IPS-15b (cell line): ENCODE data around the gene GMDS.

Experiments
- H3K27me3 ChIP-seq: one replicate; pipeline ENCODE4 v1.6.1; 2013; ENCODE audit warnings: low read length; ENCODE audit not compliant: control insufficient read depth, insufficient read depth
- H3K36me3 ChIP-seq: one replicate; pipeline ENCODE4 v1.6.1; 2013; ENCODE audit warnings: low read length; ENCODE audit not compliant: control insufficient read depth, insufficient read depth
- H3K4me1 ChIP-seq: one replicate; pipeline ENCODE4 v1.6.1; 2013; ENCODE audit warnings: mild to moderate bottlenecking, low read length; ENCODE audit not compliant: control insufficient read depth, insufficient read depth
- H3K4me3 ChIP-seq: one replicate; pipeline ENCODE4 v1.5.1; 2013; ENCODE audit warnings: low read depth, low read length
- H3K9ac ChIP-seq: one replicate; pipeline ENCODE4 v1.6.1; 2013; ENCODE audit warnings: low read depth, mild to moderate bottlenecking, low read length
- H3K9me3 ChIP-seq: one replicate; pipeline ENCODE4 v1.6.1; 2013; ENCODE audit warnings: mild to moderate bottlenecking, low read length; ENCODE audit not compliant: control insufficient read depth, insufficient read depth

Gene GMDS

DNA sequence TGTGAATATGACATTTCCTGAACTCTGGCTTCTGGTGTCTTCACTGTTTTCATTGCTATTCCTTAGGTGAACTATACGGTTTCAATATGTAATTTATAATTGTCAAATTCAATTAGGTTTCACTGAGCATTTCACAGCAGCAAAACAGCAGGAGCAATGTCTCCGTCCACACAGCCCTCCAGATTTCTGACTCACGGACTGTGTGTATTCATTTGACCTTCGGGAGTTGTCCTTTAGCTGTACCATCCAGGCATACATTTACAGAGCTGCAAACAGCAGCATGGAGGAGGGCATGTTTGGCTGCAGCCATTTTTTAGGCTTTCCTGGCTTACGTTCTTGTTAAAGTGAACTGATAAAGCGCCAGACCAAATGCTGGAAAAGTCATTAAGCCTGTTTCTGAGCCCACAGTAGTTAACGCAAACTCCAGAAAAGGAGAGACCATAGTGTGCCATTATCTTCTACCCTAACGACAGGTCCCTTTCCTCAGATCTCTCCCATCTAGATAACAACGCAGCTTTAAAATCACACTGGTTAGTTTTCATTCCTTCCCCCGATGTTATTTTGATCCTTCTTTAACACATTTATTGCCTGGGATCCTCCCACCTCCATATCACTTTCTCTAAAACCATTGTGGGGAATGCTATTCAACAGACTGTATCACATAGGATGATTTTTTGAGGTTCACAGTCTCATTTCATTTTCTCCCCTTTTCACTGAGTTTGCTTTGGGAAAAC lies 617.4 kb downstream of the GMDS start:
- H3K4me1 ChIP-seq, result no peaks in the 10 kb centered on the region
- H3K27me3 ChIP-seq, result peaks cover 69% of the 10 kb centered on the region
- no peaks in the 10 kb centered on the region for H3K36me3 ChIP-seq
- no peak overlapping the region for H3K9ac ChIP-seq
- H3K9me3 ChIP-seq, result no peaks in the 10 kb centered on the region
- H3K4me3 ChIP-seq, result no peak overlapping the region

DNA sequence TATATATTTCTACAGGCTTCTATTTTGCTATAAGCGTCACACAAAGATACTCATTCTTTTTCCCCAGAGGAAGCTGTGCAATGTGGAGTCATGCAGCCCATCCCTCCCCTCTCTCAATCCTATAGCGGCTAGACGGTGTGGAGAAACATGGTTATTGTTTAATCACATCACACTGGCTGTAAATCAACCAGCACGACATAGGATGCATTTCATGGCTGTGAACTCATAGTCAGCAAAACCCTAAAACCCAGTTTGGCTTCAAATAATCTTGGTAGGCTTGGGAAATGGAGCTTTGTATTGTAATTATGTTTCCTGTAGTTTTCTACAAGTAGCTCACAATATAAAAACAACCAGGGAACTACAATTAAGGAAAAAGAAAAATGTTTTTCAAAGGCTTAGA lies 618.9 kb downstream of the GMDS start:
- no peaks in the 10 kb centered on the region for H3K4me1 ChIP-seq
- no peak overlapping the region for H3K4me3 ChIP-seq
- H3K9me3 ChIP-seq, result no peaks in the 10 kb centered on the region
- H3K27me3 ChIP-seq, result peaks cover 85% of the 10 kb centered on the region
- H3K9ac ChIP-seq, result no peak overlapping the region
- no peaks in the 10 kb centered on the region for H3K36me3 ChIP-seq

DNA sequence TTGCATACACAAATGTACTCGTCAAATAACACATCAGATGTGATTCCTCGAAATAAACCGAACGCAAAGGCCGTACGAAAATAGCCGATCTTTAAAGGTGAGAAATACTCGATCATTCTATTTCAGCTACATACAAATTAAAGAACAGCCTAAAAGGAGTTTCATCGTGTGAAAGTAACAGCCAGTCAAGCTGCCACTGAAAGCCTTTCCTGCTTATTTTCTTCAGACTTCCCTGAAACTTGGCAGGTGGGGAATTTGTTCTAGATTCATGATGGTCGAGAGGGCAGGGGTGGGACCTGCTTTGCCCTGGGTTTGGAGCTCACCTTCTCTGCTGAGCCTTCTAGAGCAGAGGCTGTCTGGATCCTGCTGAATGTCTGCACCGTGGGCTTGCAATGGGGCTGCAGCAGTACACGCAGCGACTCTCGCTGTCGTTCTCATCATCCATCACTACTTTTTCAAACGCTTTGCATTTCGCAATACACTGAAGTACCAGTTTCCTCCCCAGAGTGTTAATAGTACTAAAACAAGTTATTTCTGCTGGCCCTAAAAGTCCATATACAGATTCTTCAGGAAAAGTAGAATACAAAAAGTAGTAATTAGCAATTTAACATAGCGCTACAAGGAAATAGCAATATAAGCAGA lies 619.5 kb downstream of the GMDS start:
- Histone ChIP-seq H3K4me1 (no peaks in the 10 kb centered on the region), H3K9ac (no peak overlapping the region), H3K27me3 (peaks cover 90% of the 10 kb centered on the region), H3K9me3 (no peaks in the 10 kb centered on the region), H3K4me3 (no peak overlapping the region), H3K36me3 (no peaks in the 10 kb centered on the region)

GRCh38 chr6:1624851-1625781 lies 620.3 kb downstream of the GMDS start:
- Histone ChIP-seq H3K36me3 (no peaks in the 10 kb centered on the region), H3K27me3 (peaks cover 96% of the 10 kb centered on the region), H3K9me3 (no peaks in the 10 kb centered on the region), H3K9ac (no peak overlapping the region), H3K4me3 (peak overlapping the region; percentile 45), H3K4me1 (no peaks in the 10 kb centered on the region)

DNA sequence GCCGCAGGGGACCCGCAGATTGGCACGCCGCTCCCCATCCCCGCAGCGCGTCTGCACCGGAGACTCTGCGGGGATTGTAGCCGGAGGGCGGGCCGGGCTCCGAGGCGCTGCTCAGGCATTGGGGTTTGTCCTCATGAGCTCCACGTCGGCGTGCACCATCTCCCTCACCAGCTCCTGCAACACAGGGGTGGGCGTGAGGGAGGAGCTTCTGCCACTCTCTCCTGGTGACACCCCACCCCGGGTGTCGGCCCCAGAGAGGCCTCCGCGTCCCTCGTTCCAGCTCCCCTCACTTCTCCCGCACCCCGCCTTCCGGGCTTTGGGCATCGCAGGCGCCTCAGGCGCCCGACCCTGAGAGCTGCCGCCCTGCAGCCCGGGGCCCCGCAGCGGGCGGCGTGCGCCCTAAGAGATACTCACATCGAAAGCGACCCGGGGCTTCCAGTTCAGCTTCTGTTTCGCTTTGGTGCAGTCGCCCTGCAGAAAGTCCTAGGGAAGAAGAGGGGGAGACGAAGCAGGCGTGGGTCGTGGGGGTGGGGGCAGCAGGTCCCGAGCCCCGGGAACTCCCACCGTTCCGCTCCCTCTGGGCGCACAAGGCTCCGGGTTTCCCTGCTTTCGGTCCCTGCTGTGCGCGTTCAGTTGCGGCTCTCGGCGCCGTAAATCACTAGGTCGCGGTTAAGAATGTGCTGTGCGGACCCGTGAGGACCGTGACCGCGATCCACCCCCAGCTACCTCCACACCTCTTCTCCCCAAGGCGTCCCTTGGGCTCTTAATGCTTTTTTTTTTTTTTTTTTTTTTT lies 621.2 kb downstream of the GMDS start:
- H3K9me3 ChIP-seq, result no peaks in the 10 kb centered on the region
- peaks cover 99% of the 10 kb centered on the region for H3K27me3 ChIP-seq
- H3K9ac ChIP-seq, result no peak overlapping the region
- no peaks in the 10 kb centered on the region for H3K36me3 ChIP-seq
- H3K4me1 ChIP-seq, result no peaks in the 10 kb centered on the region
- peak overlapping the region; percentile 45 for H3K4me3 ChIP-seq

- Histone ChIP-seq H3K4me1 (no peaks in the 10 kb centered on the region), H3K36me3 (no peaks in the 10 kb centered on the region), H3K27me3 (peaks cover 99% of the 10 kb centered on the region), H3K4me3 (peak overlapping the region; percentile 45), H3K9me3 (no peaks in the 10 kb centered on the region), H3K9ac (no peak overlapping the region)
These were observed 621.7 kb downstream of the GMDS start for GRCh38 chr6:1623769-1624057.

DNA sequence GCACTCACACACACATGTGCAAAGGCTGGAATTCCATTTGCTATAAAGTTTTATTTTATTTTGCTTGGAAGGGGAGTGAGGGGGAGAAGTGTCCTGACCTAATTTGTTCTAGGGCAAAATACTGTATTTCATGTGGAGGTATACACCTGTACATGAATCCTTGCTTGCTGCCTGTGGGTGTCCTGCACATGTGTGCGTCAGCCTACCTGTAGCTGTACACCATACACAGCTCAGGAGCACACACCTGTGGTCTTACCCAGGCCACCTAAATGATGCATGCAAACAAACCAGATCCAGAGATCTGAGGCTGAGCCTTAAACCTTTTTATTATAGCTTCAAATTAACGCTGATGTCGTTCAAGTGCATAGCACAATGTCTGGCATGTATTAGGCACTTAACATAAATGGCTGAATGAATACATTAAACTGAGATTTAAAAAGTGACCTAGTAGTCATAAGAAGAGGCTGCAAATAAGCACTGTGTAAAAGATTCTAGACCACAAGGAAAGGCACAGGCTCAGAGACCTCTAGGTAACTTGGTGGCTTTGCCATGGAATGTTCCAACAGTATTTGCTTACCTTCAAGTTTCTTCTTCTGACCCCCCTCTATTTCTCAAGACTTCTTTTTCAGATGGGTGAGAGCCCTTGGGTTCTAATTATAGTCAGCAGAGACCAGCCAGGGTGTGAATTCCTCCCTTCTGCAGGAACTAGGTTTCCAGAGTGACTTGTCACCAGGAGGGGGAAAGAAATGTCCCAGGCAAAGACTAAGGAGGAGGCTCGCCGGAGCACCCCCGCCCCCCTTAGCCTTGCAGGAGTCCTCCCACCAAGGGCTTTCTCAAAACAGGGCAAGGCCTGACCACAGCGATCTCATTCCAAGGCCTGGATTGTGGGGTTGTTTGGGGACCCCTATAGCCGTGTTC lies 622.3 kb downstream of the GMDS start:
- H3K4me3 ChIP-seq, result peak overlapping the region; percentile 8
- no peak overlapping the region for H3K9ac ChIP-seq
- no peaks in the 10 kb centered on the region for H3K9me3 ChIP-seq
- H3K36me3 ChIP-seq, result no peaks in the 10 kb centered on the region
- peaks cover 99% of the 10 kb centered on the region for H3K27me3 ChIP-seq
- H3K4me1 ChIP-seq, result no peaks in the 10 kb centered on the region

DNA sequence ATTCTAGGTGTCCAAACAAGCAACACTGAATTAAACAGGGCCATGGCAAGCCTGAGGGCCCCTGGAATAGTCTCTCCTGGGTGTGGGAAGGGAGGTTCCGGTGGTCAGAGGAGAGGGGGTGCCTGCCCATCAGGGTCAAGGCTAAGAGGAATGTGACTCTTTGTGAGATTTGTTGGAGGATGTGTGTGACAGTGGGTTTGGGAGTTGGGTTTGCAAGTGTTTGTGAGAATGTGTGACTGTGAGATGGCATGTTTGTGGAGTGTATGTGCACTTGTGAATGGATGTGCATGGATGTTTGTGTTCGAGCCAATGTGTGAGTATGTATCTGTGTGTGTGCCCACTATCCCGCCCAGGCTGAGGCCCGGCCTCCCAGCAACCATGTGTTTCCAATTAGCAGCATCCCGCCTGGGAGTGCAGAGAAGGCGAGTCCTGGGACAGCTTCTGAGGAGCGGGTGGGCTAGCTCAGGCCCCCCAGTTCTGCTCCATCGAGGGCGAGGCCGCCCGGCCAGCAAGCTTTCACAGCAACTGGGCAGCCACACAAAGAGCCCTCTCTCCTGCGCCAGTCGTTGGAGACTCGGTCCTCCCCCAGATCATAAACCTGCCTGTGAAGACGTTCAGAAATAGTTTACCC lies 623.1 kb downstream of the GMDS start:
- Histone ChIP-seq H3K4me1 (peaks cover 4% of the 10 kb centered on the region), H3K4me3 (no peak overlapping the region), H3K36me3 (no peaks in the 10 kb centered on the region), H3K27me3 (peaks cover 99% of the 10 kb centered on the region), H3K9me3 (no peaks in the 10 kb centered on the region), H3K9ac (no peak overlapping the region)

DNA sequence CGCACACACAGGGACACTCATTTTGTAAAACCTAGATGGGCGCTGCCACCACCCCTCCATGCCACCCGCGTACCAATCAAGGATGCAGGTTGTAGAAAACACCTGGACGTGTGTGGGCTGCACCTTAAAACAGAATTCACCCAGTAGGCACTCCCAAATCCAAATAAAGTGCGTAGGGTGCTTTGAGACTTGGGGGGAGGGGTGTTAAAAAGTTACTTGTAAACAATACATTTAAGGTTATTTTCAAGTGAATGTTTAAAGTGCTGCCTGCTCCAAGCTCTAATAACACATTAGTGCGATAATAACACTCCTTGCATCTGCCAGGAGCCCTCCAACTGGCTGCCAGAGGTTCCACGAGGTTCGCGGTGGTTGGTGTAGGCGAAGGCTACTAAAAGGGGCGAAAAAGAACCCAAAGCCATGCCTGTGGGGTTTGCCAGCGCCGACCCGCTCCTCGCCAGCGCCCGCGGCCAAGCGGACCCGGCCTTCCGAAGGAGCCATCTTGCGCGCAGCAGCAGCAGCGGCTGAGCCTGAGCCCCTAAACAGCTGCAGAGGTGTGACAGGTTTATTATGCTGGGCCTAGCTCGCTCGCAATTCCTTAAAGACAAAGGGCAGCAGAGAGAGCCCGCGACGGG lies 624.2 kb downstream of the GMDS start:
- H3K27me3 ChIP-seq, result peaks cover 99% of the 10 kb centered on the region
- no peaks in the 10 kb centered on the region for H3K36me3 ChIP-seq
- H3K4me3 ChIP-seq, result peak overlapping the region; percentile 41

GRCh38 chr6:1620504-1621069 lies 624.8 kb downstream of the GMDS start:
- H3K9ac ChIP-seq, result no peak overlapping the region
- H3K36me3 ChIP-seq, result no peaks in the 10 kb centered on the region
- peaks cover 99% of the 10 kb centered on the region for H3K27me3 ChIP-seq
- H3K9me3 ChIP-seq, result no peaks in the 10 kb centered on the region
- H3K4me3 ChIP-seq, result peak overlapping the region; percentile 41
- peaks cover 4% of the 10 kb centered on the region for H3K4me1 ChIP-seq

More for the DNA sequence above, 624.2 kb downstream of the GMDS start:
- Histone ChIP-seq H3K4me1 (peaks cover 4% of the 10 kb centered on the region), H3K9ac (no peak overlapping the region), H3K9me3 (no peaks in the 10 kb centered on the region)
